ENCODE results near the gene ST8SIA2. TPM values are rescaled to one million over a fixed set of nuclear protein-coding genes. Genes with fewer than 3 reads are reported as not detected.

ST8SIA2 gene
- polyA plus RNA-seq, 1 of the 3 experiments (the other 2 are of a cell fraction), result 0.05 TPM

- H3K79me2 ChIP-seq (ENCODE audit: insufficient read depth), result no peaks in the 10 kb centered on the region
- WGBS (ENCODE audit: low lambda C conversion rate), result 54% methylated on average over 8 of the region's 8 CpGs
- ChIA-PET POLR2A (interaction anchor here (0.7 kb wide), 1 partner anchor 15 kb away, joined by 3 read pairs; the partner anchor contains the start of gene ST8SIA2), CTCF (interaction anchor here (1.0 kb wide), 2 partner anchors 10 to 11 kb away, joined by 3 read pairs; no protein-coding TSS in a partner anchor)
- H2AFZ ChIP-seq (ENCODE audit: low read depth), result no peak overlapping the region
- peaks cover 0 to 6% of the 10 kb centered on the region in 2 experiments; a peak in 1 of 4 replicates for H3K4me1 ChIP-seq (ENCODE audit: control insufficient read depth in 1 of 2, insufficient read depth in 2 of 2, low read depth in 1 of 2, low read length in 1 of 2)
- no peaks in the 10 kb centered on the region for H3K27me3 ChIP-seq (ENCODE audit: insufficient read depth)
- H3K9me3 ChIP-seq, result no peaks in the 10 kb centered on the region
- no peak overlapping the region for H3K9ac ChIP-seq
- H4K20me1 ChIP-seq (ENCODE audit: insufficient read depth), result no peaks in the 10 kb centered on the region
- H3K4me2 ChIP-seq, result no peak overlapping the region
- H3K27ac ChIP-seq (ENCODE audit: low read depth in 2 of 2, low read length in 1 of 2), result no peak overlapping the region; a peak in 1 of 4 replicates
- no peak for TF ChIP-seq RXRA (IDR thresholded peaks at IDR 0.05; ENCODE audit: borderline replicate concordance, low read depth)
- peak; percentile 24; the same call in 1 of the 2 replicates for TF ChIP-seq RCOR1 (IDR thresholded peaks at IDR 0.05; ENCODE audit: low read length)
- no peak for TF ChIP-seq RAD21 (IDR thresholded peaks at IDR 0.05; ENCODE audit: low read length)
- no peak for TF ChIP-seq MXI1 (IDR thresholded peaks at IDR 0.05; ENCODE audit: low read depth, low read length)
- no peak for TF ChIP-seq RFX5 (IDR thresholded peaks at IDR 0.05; ENCODE audit: low read length)
- no peaks in the 10 kb centered on the region for H3K36me3 ChIP-seq (replicated peaks in 1 of 2; ENCODE audit: control insufficient read depth in 1 of 2, insufficient read depth in 2 of 2, low read length in 1 of 2)
- H3F3A ChIP-seq (replicated peaks; ENCODE audit: insufficient read depth), result no peaks in the 10 kb centered on the region
- DNase-seq, result peak; percentile 41
- H3K4me3 ChIP-seq (ENCODE audit: low read depth in 2 of 2, low read length in 1 of 2), result no peak overlapping the region
- H3K9me2 ChIP-seq, result no peaks in the 10 kb centered on the region
Measured at GRCh38 chr15:92409521-92409920, 15.8 kb downstream of the ST8SIA2 start.

GRCh38 chr15:92410537-92410936 is 16.9 kb downstream of the ST8SIA2 start:
- H3K4me3 ChIP-seq (ENCODE audit: low read depth in 2 of 2, low read length in 1 of 2), result no peak overlapping the region
- H3K27me3 ChIP-seq (ENCODE audit: insufficient read depth), result no peaks in the 10 kb centered on the region
- H3K36me3 ChIP-seq (replicated peaks in 1 of 2; ENCODE audit: control insufficient read depth in 1 of 2, insufficient read depth in 2 of 2, low read length in 1 of 2), result no peaks in the 10 kb centered on the region
- no peaks in the 10 kb centered on the region for H3K9me2 ChIP-seq
- 55% methylated on average over 6 of the region's 6 CpGs for WGBS (ENCODE audit: low lambda C conversion rate)
- H3K4me1 ChIP-seq (ENCODE audit: control insufficient read depth in 1 of 2, insufficient read depth in 2 of 2, low read depth in 1 of 2, low read length in 1 of 2), result peaks cover 0 to 6% of the 10 kb centered on the region in 2 experiments; a peak in 1 of 4 replicates
- no peak overlapping the region for H3K27ac ChIP-seq (ENCODE audit: low read depth in 2 of 2, low read length in 1 of 2)
- DNase-seq, result no peak
- POLR2A ChIA-PET, result no interaction called here
- H2AFZ ChIP-seq (ENCODE audit: low read depth), result no peak overlapping the region
- H4K20me1 ChIP-seq (ENCODE audit: insufficient read depth), result no peaks in the 10 kb centered on the region
- no peak overlapping the region for H3K9ac ChIP-seq
- H3K79me2 ChIP-seq (ENCODE audit: insufficient read depth), result no peaks in the 10 kb centered on the region
- CTCF ChIA-PET, result interaction anchor here (1.0 kb wide), 1 partner anchor 9 kb away, joined by 3 read pairs; no protein-coding TSS in a partner anchor
- no peaks in the 10 kb centered on the region for H3K9me3 ChIP-seq
- H3F3A ChIP-seq (replicated peaks; ENCODE audit: insufficient read depth), result no peaks in the 10 kb centered on the region
- no peak overlapping the region for H3K4me2 ChIP-seq
- TF ChIP-seq FOXM1 (IDR thresholded peaks at IDR 0.05; ENCODE audit: low read depth) (no peak), SIN3A (IDR thresholded peaks at IDR 0.05; ENCODE audit: borderline replicate concordance, low read depth, low read length) (no peak), GATA2 (CRISPR knock-in tag; IDR thresholded peaks at IDR 0.05) (no peak), YY1 (IDR thresholded peaks at IDR 0.05; ENCODE audit: low read depth) (no peak), RAD21 (IDR thresholded peaks at IDR 0.05; ENCODE audit: low read length) (no peak), TCF12 (IDR thresholded peaks at IDR 0.05) (no peak), USF2 (IDR thresholded peaks at IDR 0.05; ENCODE audit: borderline replicate concordance, low read depth, low read length) (no peak), NFIC (IDR thresholded peaks at IDR 0.05; ENCODE audit: borderline replicate concordance) (no peak), USF1 (IDR thresholded peaks at IDR 0.05; ENCODE audit: borderline replicate concordance, low read depth) (no peak), MXI1 (IDR thresholded peaks at IDR 0.05; ENCODE audit: low read depth, low read length) (no peak)
